ENCODE results near the gene TRIM5.

The TRIM5 gene, protein sequence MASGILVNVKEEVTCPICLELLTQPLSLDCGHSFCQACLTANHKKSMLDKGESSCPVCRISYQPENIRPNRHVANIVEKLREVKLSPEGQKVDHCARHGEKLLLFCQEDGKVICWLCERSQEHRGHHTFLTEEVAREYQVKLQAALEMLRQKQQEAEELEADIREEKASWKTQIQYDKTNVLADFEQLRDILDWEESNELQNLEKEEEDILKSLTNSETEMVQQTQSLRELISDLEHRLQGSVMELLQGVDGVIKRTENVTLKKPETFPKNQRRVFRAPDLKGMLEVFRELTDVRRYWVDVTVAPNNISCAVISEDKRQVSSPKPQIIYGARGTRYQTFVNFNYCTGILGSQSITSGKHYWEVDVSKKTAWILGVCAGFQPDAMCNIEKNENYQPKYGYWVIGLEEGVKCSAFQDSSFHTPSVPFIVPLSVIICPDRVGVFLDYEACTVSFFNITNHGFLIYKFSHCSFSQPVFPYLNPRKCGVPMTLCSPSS

DNA sequence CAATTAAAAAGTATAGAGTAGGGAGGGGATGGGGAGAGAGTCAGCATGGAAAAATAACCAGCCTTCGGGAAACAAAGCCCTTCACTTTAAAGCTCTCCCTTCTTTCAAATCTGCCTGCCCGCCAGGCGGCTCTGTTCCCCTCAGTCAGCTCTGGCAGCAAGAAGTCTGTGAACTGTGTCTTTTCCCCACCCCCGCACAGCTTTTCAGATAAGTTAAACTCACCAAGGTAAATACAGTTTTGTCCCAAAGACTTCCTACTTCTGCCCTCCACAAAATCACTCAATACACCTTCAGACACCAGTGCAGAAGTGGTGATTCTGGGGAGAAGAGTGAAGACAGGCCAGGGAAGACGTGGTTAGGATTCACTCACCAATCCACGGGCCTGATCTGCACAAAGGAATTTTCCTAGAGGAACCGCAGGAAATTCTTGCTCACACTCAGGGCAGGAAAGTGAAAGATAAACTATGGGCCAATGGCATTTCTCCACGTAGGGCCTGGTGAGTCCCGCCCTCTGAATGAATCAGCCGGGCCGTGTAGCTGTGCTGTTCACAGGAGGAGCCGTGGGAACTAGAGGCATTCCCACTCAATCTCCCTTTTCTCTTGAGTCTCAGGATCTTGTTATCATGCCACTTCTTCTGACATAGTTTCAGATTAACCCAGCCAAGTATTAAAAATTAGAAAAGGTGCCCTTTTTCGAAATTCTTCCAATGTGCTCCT lies at the start of gene TRIM5:
Gene TRIM5, minus strand, starts transcription at position 429 of the 717 bp plus-strand sequence. CDS start 4,897 bp downstream, outside the sequence.
- Histone ChIP-seq H3K9me3 (ENCODE audit: insufficient read depth, low read depth, low read length) (no peaks in the 10 kb centered on the region), H3K4me2 (ENCODE audit: low read depth, low read length, poor library complexity, severe bottlenecking) (peak within 1 kb of the TSS; percentile 92), H3K27me3 (ENCODE audit: insufficient read depth, low read length, poor library complexity, severe bottlenecking) (no peaks in the 10 kb centered on the region), H3K36me3 (ENCODE audit: insufficient read depth, low read length) (no peaks in the 10 kb centered on the region; the same call in 1 of the 2 replicates), H3K9me2 (replicated peaks; ENCODE audit: low read depth, low read length) (no peaks in the 10 kb centered on the region), H4K20me1 (ENCODE audit: insufficient read depth, low read length, poor library complexity, severe bottlenecking) (peaks cover 4% of the 10 kb centered on the region), H3K4me3 (ENCODE audit: low read length, poor library complexity, severe bottlenecking) (peak within 1 kb of the TSS; percentile 82), H2AFZ (ENCODE audit: low read length) (peak within 1 kb of the TSS; percentile 84), H3K79me2 (ENCODE audit: insufficient read depth, low read length) (peaks cover 11% of the 10 kb centered on the region; the same call in 1 of the 2 replicates), H3F3A (ENCODE audit: low read depth) (no peaks in the 10 kb centered on the region), H3K9ac (ENCODE audit: low read depth, low read length, poor library complexity, severe bottlenecking) (peak within 1 kb of the TSS; percentile 85), H3K4me1 (ENCODE audit: insufficient read depth, low read length, poor library complexity, severe bottlenecking) (peaks cover 9% of the 10 kb centered on the region)
- no peak for TF ChIP-seq EZH2phosphoT487 (IDR thresholded peaks at IDR 0.05; ENCODE audit: borderline replicate concordance)
- TF ChIP-seq, protein P1, sequence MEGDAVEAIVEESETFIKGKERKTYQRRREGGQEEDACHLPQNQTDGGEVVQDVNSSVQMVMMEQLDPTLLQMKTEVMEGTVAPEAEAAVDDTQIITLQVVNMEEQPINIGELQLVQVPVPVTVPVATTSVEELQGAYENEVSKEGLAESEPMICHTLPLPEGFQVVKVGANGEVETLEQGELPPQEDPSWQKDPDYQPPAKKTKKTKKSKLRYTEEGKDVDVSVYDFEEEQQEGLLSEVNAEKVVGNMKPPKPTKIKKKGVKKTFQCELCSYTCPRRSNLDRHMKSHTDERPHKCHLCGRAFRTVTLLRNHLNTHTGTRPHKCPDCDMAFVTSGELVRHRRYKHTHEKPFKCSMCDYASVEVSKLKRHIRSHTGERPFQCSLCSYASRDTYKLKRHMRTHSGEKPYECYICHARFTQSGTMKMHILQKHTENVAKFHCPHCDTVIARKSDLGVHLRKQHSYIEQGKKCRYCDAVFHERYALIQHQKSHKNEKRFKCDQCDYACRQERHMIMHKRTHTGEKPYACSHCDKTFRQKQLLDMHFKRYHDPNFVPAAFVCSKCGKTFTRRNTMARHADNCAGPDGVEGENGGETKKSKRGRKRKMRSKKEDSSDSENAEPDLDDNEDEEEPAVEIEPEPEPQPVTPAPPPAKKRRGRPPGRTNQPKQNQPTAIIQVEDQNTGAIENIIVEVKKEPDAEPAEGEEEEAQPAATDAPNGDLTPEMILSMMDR (conservative IDR thresholded peaks at IDR 0.05; ENCODE audit: low read length), result peak; percentile 62

DNA sequence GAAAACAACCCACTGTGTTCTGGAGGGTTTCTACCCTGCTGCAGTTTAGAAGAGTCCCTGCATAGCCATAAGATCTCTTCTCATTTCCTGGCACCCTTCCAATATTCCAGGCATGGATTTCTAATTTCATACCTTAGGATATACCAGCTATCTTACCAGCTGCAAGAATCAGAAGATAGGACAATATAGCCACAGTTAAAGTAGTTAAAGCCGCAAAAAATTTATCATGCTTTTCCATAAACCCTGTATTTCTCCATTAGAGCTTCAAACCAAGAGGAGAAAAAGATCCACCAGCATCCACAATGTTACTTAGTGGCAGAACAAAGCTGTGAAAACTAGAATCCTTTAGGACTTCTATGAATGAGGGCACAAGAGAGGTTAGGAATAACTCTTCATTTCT lies 42.8 kb upstream of the TRIM5 start:
- Histone ChIP-seq H2AFZ (ENCODE audit: low read length) (no peak overlapping the region), H3K27me3 (ENCODE audit: insufficient read depth, low read length, poor library complexity, severe bottlenecking) (no peaks in the 10 kb centered on the region), H3K4me3 (ENCODE audit: low read length, poor library complexity, severe bottlenecking) (no peak overlapping the region), H3K9me2 (replicated peaks; ENCODE audit: low read depth, low read length) (0 out of 2 replicates have a peak, but pooled peaks cover 4% of the 10 kb centered on the region), H3K9me3 (ENCODE audit: insufficient read depth, low read depth, low read length) (no peaks in the 10 kb centered on the region), H3K4me2 (ENCODE audit: low read depth, low read length, poor library complexity, severe bottlenecking) (no peak overlapping the region), H4K20me1 (ENCODE audit: insufficient read depth, low read length, poor library complexity, severe bottlenecking) (no peaks in the 10 kb centered on the region), H3K4me1 (ENCODE audit: insufficient read depth, low read length, poor library complexity, severe bottlenecking) (no peaks in the 10 kb centered on the region), H3K79me2 (ENCODE audit: insufficient read depth, low read length) (no peaks in the 10 kb centered on the region), H3K9ac (ENCODE audit: low read depth, low read length, poor library complexity, severe bottlenecking) (no peak overlapping the region), H3K36me3 (ENCODE audit: insufficient read depth, low read length) (no peaks in the 10 kb centered on the region), H3F3A (ENCODE audit: low read depth) (no peaks in the 10 kb centered on the region)
- TF ChIP-seq, protein P1 (conservative IDR thresholded peaks at IDR 0.05; ENCODE audit: low read length), result no peak
- TF ChIP-seq EZH2phosphoT487 (IDR thresholded peaks at IDR 0.05; ENCODE audit: borderline replicate concordance), result no peak

DNA sequence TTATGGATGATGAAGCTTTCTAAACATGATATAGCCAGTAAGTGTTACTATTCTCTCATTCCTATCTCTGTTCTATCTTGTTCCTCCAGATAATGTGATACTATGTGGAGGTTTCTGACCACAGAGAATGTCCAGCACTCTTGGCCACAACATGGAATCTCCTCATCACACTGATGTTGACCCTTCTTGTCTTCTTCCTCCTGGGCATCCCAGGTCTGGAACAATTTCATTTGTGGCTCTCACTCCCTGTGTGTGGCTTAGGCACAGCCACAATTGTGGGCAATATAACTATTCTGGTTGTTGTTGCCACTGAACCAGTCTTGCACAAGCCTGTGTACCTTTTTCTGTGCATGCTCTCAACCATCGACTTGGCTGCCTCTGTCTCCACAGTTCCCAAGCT lies 41.5 kb upstream of the TRIM5 start:
- Histone ChIP-seq H3K4me2 (ENCODE audit: low read depth, low read length, poor library complexity, severe bottlenecking) (no peak overlapping the region), H2AFZ (ENCODE audit: low read length) (no peak overlapping the region), H3K27me3 (ENCODE audit: insufficient read depth, low read length, poor library complexity, severe bottlenecking) (no peaks in the 10 kb centered on the region), H3K9me3 (ENCODE audit: insufficient read depth, low read depth, low read length) (no peaks in the 10 kb centered on the region), H3K4me1 (ENCODE audit: insufficient read depth, low read length, poor library complexity, severe bottlenecking) (no peaks in the 10 kb centered on the region), H4K20me1 (ENCODE audit: insufficient read depth, low read length, poor library complexity, severe bottlenecking) (no peaks in the 10 kb centered on the region), H3K9me2 (replicated peaks; ENCODE audit: low read depth, low read length) (no peaks in the 10 kb centered on the region), H3F3A (ENCODE audit: low read depth) (no peaks in the 10 kb centered on the region), H3K4me3 (ENCODE audit: low read length, poor library complexity, severe bottlenecking) (no peak overlapping the region), H3K9ac (ENCODE audit: low read depth, low read length, poor library complexity, severe bottlenecking) (no peak overlapping the region), H3K79me2 (ENCODE audit: insufficient read depth, low read length) (no peaks in the 10 kb centered on the region), H3K36me3 (ENCODE audit: insufficient read depth, low read length) (no peaks in the 10 kb centered on the region)
- TF ChIP-seq EZH2phosphoT487 (IDR thresholded peaks at IDR 0.05; ENCODE audit: borderline replicate concordance), result no peak
- TF ChIP-seq, protein P1 (conservative IDR thresholded peaks at IDR 0.05; ENCODE audit: low read length), result no peak
